Stomach (tissue), 9 donors: ENCODE measurements around the gene TRAIP. TPM values are rescaled to one million over a fixed set of nuclear protein-coding genes. Genes with fewer than 3 reads are reported as not detected.

Source experiments
- DNase-seq, 2 donors: peaks; one replicate each; pipeline versions ENCODE4 v3.0.0 to v3.0.0-alpha.2; 2013 to 2019
- H3K27ac ChIP-seq, 5 donors: fragments of 200-600 bp in 4 of 5; sonication (generic) in 4 of 5; one replicate each; pipeline ENCODE4 v1.5.1; 2013 to 2019; ENCODE audit warnings: mild to moderate bottlenecking in 1 of 5, moderate library complexity in 1 of 5
- H3K27me3 ChIP-seq, 3 donors: fragments of 200-600 bp; sonication (generic); one replicate each; pipeline ENCODE4 v1.5.1; 2017 to 2019; ENCODE audit warnings: mixed run types in 1 of 3
- H3K36me3 ChIP-seq, 4 donors: fragments of 200-600 bp; sonication (generic); 1 replicate in 3 of 4; 2 replicates in 1 of 4; pipeline ENCODE4 v1.5.1; 2016 to 2019
- H3K4me1 ChIP-seq, 4 donors: fragments of 200-600 bp; sonication (generic); one replicate each; pipeline ENCODE4 v1.5.1; 2016 to 2019
- H3K4me3 ChIP-seq, 4 donors: fragments of 200-600 bp; sonication (generic) in 3 of 4; one replicate each; pipeline ENCODE4 v1.5.1; 2016 to 2019; ENCODE audit warnings: mild to moderate bottlenecking in 1 of 4
- H3K9me3 ChIP-seq, 4 donors: fragments of 200-600 bp; sonication (generic); one replicate each; pipeline ENCODE4 v1.5.1; 2016 to 2019
- CTCF ChIP-seq, 7 experiments: fragments of 450-650 bp in 4 of 7; fragments of 200-600 bp in 3 of 7; sonication (generic) in 3 of 7; IDR thresholded peaks; one replicate each; pipeline ENCODE4 v1.5.1; 2016 to 2019; ENCODE audit warnings: antibody characterized with exemption in 7 of 7, control low read depth in 2 of 7, mild to moderate bottlenecking in 1 of 7
- EP300 ChIP-seq: sonication (generic); formaldehyde crosslinking; IDR thresholded peaks from one replicate; pipeline ENCODE4 v1.6.1; 2017; ENCODE audit warnings: antibody characterized with exemption
- POLR2A ChIP-seq, 4 donors: fragments of 450-650 bp; IDR thresholded peaks; one replicate each; pipeline ENCODE4 v1.6.1; 2016; ENCODE audit warnings: antibody characterized with exemption in 4 of 4, control low read depth in 2 of 4, mild to moderate bottlenecking in 1 of 4, moderate library complexity in 1 of 4
- POLR2AphosphoS5 ChIP-seq, 3 donors: sonication (generic); formaldehyde crosslinking; IDR thresholded peaks; one replicate each; pipeline ENCODE4 v1.6.1; 2016; ENCODE audit warnings: antibody characterized with exemption in 3 of 3
- WGBS, 5 donors: extraction: QIAGEN DNeasy Blood & Tissue Kit in 3 of 5; methylation state at CpG; one replicate each; pipeline versions ENCODE4 v1.1.5 to v1.1.7; 2013 to 2018; 5-methylcytosine and 5-hydroxymethylcytosine counted together
- intact Hi-C: fragments of 100-400 bp; cut with DNase I; formaldehyde crosslinking; loops from one replicate; pipeline ENCODE4 v1.15.1; 2023; ENCODE audit warnings: low total_unique reads
- polyA plus RNA-seq, 3 donors: library from polyadenylated mRNA; stranded (reverse); fragments of 200-250 nt; gene quantifications; one replicate each; pipeline ENCODE4 v1.2.3, GENCODE V29; 2013
- total RNA-seq, 5 donors: library from RNA; depleted of rRNA; stranded (reverse); fragments of >200 nt; gene quantifications; one replicate each; pipeline versions ENCODE4 v1.1.0 to v1.2.3, GENCODE V29; 2014 to 2016
- donor health status: healthy with polysubstance abuse.
- donor health status: Bipolar disorder and iron deficiency.
- donor health status: healthy.

TRAIP gene
- total and polyA plus RNA-seq, 8 donors = 1.5 to 7.0 (median 2.5) TPM; not detected in 2

- peaks cover 11 to 77% (median 47%) of the 10 kb centered on the region in 3 donors for H3K27me3 ChIP-seq
- H3K27ac ChIP-seq = no peak overlapping the region
- intact Hi-C loops = no loop called here
- no peaks in the 10 kb centered on the region for H3K9me3 ChIP-seq
- H3K36me3 ChIP-seq = no peaks in the 10 kb centered on the region
- peak overlapping the region; percentile 28 to 51 (median 44) for H3K4me3 ChIP-seq
- peaks cover 11 to 15% (median 14%) of the 10 kb centered on the region in 4 donors for H3K4me1 ChIP-seq
- DNase-seq = peak in 1 of 2 donors; percentile 23
- WGBS, 5 donors = 2 to 5% (median 4%) methylated on average over 18 to 23 of the region's 23 CpGs
- TF ChIP-seq CTCF (IDR thresholded peaks at IDR 0.05) = no peak
- TF ChIP-seq EP300 = no peak
- TF ChIP-seq POLR2A (IDR thresholded peaks at IDR 0.05) = no peak
- no peak for TF ChIP-seq POLR2AphosphoS5 (IDR thresholded peaks at IDR 0.05)
Measured at GRCh38 chr3:49868862-49869466, 12.6 kb upstream of the TRAIP start.

- no peak overlapping the region for H3K27ac ChIP-seq
- peaks cover 11 to 15% (median 14%) of the 10 kb centered on the region in 4 donors for H3K4me1 ChIP-seq
- peak in 1 of 2 donors; percentile 76 for DNase-seq
- peaks cover 11 to 84% (median 47%) of the 10 kb centered on the region in 3 donors for H3K27me3 ChIP-seq
- TF ChIP-seq POLR2A (IDR thresholded peaks at IDR 0.05) (no peak), POLR2AphosphoS5 (IDR thresholded peaks at IDR 0.05) (no peak), EP300 (no peak)
- H3K9me3 ChIP-seq = no peaks in the 10 kb centered on the region
- 14 to 25% (median 21%) methylated on average over 7 of the region's 7 CpGs for WGBS, 5 donors
- intact Hi-C loops = no loop called here
- H3K4me3 ChIP-seq = no peak overlapping the region
- no peaks in the 10 kb centered on the region for H3K36me3 ChIP-seq
Measured at GRCh38 chr3:49867871-49868321, 11.5 kb upstream of the TRAIP start.

- no peak overlapping the region for H3K4me3 ChIP-seq
- TF ChIP-seq CTCF (IDR thresholded peaks at IDR 0.05) (no peak), POLR2A (IDR thresholded peaks at IDR 0.05) (no peak), EP300 (no peak), POLR2AphosphoS5 (IDR thresholded peaks at IDR 0.05) (no peak)
- no peaks in the 10 kb centered on the region for H3K36me3 ChIP-seq
- H3K9me3 ChIP-seq = no peaks in the 10 kb centered on the region
- H3K27ac ChIP-seq = no peak overlapping the region
- intact Hi-C loops = no loop called here
- WGBS, 5 donors = 63 to 93% (median 93%) methylated on average over 1 of the region's 1 CpG
- no peak for DNase-seq
- peaks cover 11 to 84% (median 47%) of the 10 kb centered on the region in 3 donors for H3K27me3 ChIP-seq
- H3K4me1 ChIP-seq = peaks cover 11 to 15% (median 14%) of the 10 kb centered on the region in 4 donors
Measured at GRCh38 chr3:49867400-49867799, 11.0 kb upstream of the TRAIP start.

- intact Hi-C loops = no loop called here
- H3K27ac ChIP-seq = no peak overlapping the region
- TF ChIP-seq CTCF (IDR thresholded peaks at IDR 0.05) (no peak), EP300 (no peak), POLR2A (IDR thresholded peaks at IDR 0.05) (no peak), POLR2AphosphoS5 (IDR thresholded peaks at IDR 0.05) (no peak)
- DNase-seq = no peak
- 42 to 57% (median 52%) methylated on average over 7 of the region's 7 CpGs for WGBS, 5 donors
- no peaks in the 10 kb centered on the region for H3K36me3 ChIP-seq
- H3K27me3 ChIP-seq = peaks cover 11 to 69% (median 38%) of the 10 kb centered on the region in 3 donors
- H3K4me1 ChIP-seq = peaks cover 11 to 15% (median 14%) of the 10 kb centered on the region in 4 donors
- no peak overlapping the region for H3K4me3 ChIP-seq
- H3K9me3 ChIP-seq = no peaks in the 10 kb centered on the region
Measured at GRCh38 chr3:49865198-49865784, 8.9 kb upstream of the TRAIP start.

GRCh38 chr3:49864505-49864904 is 8.1 kb upstream of the TRAIP start:
- H3K9me3 ChIP-seq = no peaks in the 10 kb centered on the region
- WGBS, 5 donors = 53 to 60% (median 56%) methylated on average over 5 of the region's 5 CpGs
- no peak for DNase-seq
- peaks cover 7 to 9% (median 7%) of the 10 kb centered on the region in 4 donors for H3K4me1 ChIP-seq
- peaks cover 7 to 61% (median 31%) of the 10 kb centered on the region in 3 donors for H3K27me3 ChIP-seq
- intact Hi-C loops = no loop called here
- no peaks in the 10 kb centered on the region for H3K36me3 ChIP-seq
- no peak overlapping the region for H3K4me3 ChIP-seq
- H3K27ac ChIP-seq = no peak overlapping the region
- TF ChIP-seq POLR2A (IDR thresholded peaks at IDR 0.05) (no peak), CTCF (IDR thresholded peaks at IDR 0.05) (no peak), EP300 (no peak), POLR2AphosphoS5 (IDR thresholded peaks at IDR 0.05) (no peak)
